Measurements from ENCODE around the gene NOPCHAP1. TPM values are rescaled to one million over a fixed set of nuclear protein-coding genes. Genes with fewer than 3 reads are reported as not detected.

NOPCHAP1 gene
- polyA plus RNA-seq, 1 donor (not counting 4 experiments of a cell fraction or from before 2014, with no cell fraction given), result 16.7 TPM

GRCh38 chr12:105015543-105015942 lies 29.4 kb downstream of the NOPCHAP1 start:
- Histone ChIP-seq H3K4me3 (ENCODE audit: control insufficient read depth in 2 of 3, extremely low read depth in 1 of 3, insufficient read depth in 2 of 3, low read depth in 1 of 3, low read length in 3 of 3) (no peak overlapping the region), H3K79me2 (ENCODE audit: control insufficient read depth, insufficient read depth, low read length) (no peaks in the 10 kb centered on the region), H3K9me3 (ENCODE audit: control insufficient read depth, low read depth, low read length) (no peaks in the 10 kb centered on the region), H4K20me1 (ENCODE audit: control insufficient read depth, extremely low read depth, insufficient read depth, low read length) (no peaks in the 10 kb centered on the region), H3K36me3 (ENCODE audit: control insufficient read depth in 2 of 2, extremely low read depth in 1 of 2, insufficient read depth in 2 of 2, low read length in 2 of 2) (peaks cover 1 to 8% of the 10 kb centered on the region in 2 experiments), H3K27me3 (ENCODE audit: control insufficient read depth, extremely low read depth, insufficient read depth, low read length) (no peaks in the 10 kb centered on the region), H2AFZ (ENCODE audit: control insufficient read depth, low read length) (no peak overlapping the region), H3K27ac (ENCODE audit: control insufficient read depth, insufficient read depth, low read length) (no peak overlapping the region), H3K9ac (ENCODE audit: control insufficient read depth, extremely low read depth, insufficient read depth, low read length) (no peak overlapping the region), H3K4me1 (ENCODE audit: control insufficient read depth, extremely low read depth, insufficient read depth, low read length) (no peaks in the 10 kb centered on the region), H3K4me2 (ENCODE audit: control insufficient read depth, extremely low read depth, insufficient read depth, low read depth, low read length) (no peak overlapping the region), H3K9me1 (ENCODE audit: control insufficient read depth, extremely low read depth, insufficient read depth, low read length) (no peaks in the 10 kb centered on the region)
- DNase-seq (ENCODE audit: low read depth, low spot score) (no peak), FAIRE-seq (no peak)
- dilution Hi-C loops (cut with MboI; ENCODE audit: extremely low pct_ligation_motif_present, low sequenced_read_pairs), result no loop called here
- TF ChIP-seq CTCF (optimal IDR thresholded peaks at IDR 0.05 in 1 of 3, IDR thresholded peaks at IDR 0.05 in 1 of 3, conservative IDR thresholded peaks at IDR 0.05 in 1 of 3; ENCODE audit: extremely low read depth in 1 of 3, insufficient read depth in 2 of 3, low read length in 3 of 3), result no peak
- TF ChIP-seq EZH2 (IDR thresholded peaks at IDR 0.05; ENCODE audit: low read length), result no peak

DNA sequence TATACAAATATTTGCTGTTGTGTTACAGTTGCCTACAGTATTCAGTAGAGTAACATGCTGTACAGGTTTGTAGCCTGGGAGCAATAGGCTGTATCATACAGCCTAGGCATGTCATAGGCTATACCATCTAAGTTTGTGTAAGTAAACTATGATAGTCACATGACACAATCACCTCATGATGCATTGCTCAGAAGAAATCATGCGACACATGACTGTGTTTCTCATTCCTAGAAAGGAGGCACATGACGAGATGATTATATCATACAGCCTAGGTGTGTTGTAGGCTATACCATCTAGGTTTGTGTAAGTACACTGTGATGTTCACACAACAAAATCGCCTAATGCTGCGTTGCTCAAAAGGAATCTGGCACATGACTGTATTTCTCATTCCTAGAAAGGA lies 31.9 kb downstream of the NOPCHAP1 start:
- no peak for FAIRE-seq
- TF ChIP-seq CTCF (optimal IDR thresholded peaks at IDR 0.05 in 1 of 3, IDR thresholded peaks at IDR 0.05 in 1 of 3, conservative IDR thresholded peaks at IDR 0.05 in 1 of 3; ENCODE audit: extremely low read depth in 1 of 3, insufficient read depth in 2 of 3, low read length in 3 of 3) (no peak), EZH2 (IDR thresholded peaks at IDR 0.05; ENCODE audit: low read length) (no peak)
- Histone ChIP-seq H3K4me1 (ENCODE audit: control insufficient read depth, extremely low read depth, insufficient read depth, low read length) (no peaks in the 10 kb centered on the region), H3K9me1 (ENCODE audit: control insufficient read depth, extremely low read depth, insufficient read depth, low read length) (no peaks in the 10 kb centered on the region), H3K9me3 (ENCODE audit: control insufficient read depth, low read depth, low read length) (no peaks in the 10 kb centered on the region), H2AFZ (ENCODE audit: control insufficient read depth, low read length) (no peak overlapping the region), H3K4me3 (ENCODE audit: control insufficient read depth in 2 of 3, extremely low read depth in 1 of 3, insufficient read depth in 2 of 3, low read depth in 1 of 3, low read length in 3 of 3) (no peak overlapping the region), H4K20me1 (ENCODE audit: control insufficient read depth, extremely low read depth, insufficient read depth, low read length) (no peaks in the 10 kb centered on the region), H3K27ac (ENCODE audit: control insufficient read depth, insufficient read depth, low read length) (no peak overlapping the region), H3K4me2 (ENCODE audit: control insufficient read depth, extremely low read depth, insufficient read depth, low read depth, low read length) (no peak overlapping the region), H3K79me2 (ENCODE audit: control insufficient read depth, insufficient read depth, low read length) (no peaks in the 10 kb centered on the region), H3K27me3 (ENCODE audit: control insufficient read depth, extremely low read depth, insufficient read depth, low read length) (no peaks in the 10 kb centered on the region), H3K9ac (ENCODE audit: control insufficient read depth, extremely low read depth, insufficient read depth, low read length) (no peak overlapping the region), H3K36me3 (ENCODE audit: control insufficient read depth in 2 of 2, extremely low read depth in 1 of 2, insufficient read depth in 2 of 2, low read length in 2 of 2) (peaks cover 1 to 8% of the 10 kb centered on the region in 2 experiments)
- dilution Hi-C loops (cut with MboI; ENCODE audit: extremely low pct_ligation_motif_present, low sequenced_read_pairs), result no loop called here
- no peak for DNase-seq (ENCODE audit: low read depth, low spot score)

All from keratinocyte (primary cell).